ENCODE measurements around the gene SLIT3. TPM values are rescaled to one million over a fixed set of nuclear protein-coding genes. Genes with fewer than 3 reads are reported as not detected.

Gene SLIT3
- polyA plus RNA-seq, 4 donors = 44.8 to 57.0 (median 49.6) TPM

DNA sequence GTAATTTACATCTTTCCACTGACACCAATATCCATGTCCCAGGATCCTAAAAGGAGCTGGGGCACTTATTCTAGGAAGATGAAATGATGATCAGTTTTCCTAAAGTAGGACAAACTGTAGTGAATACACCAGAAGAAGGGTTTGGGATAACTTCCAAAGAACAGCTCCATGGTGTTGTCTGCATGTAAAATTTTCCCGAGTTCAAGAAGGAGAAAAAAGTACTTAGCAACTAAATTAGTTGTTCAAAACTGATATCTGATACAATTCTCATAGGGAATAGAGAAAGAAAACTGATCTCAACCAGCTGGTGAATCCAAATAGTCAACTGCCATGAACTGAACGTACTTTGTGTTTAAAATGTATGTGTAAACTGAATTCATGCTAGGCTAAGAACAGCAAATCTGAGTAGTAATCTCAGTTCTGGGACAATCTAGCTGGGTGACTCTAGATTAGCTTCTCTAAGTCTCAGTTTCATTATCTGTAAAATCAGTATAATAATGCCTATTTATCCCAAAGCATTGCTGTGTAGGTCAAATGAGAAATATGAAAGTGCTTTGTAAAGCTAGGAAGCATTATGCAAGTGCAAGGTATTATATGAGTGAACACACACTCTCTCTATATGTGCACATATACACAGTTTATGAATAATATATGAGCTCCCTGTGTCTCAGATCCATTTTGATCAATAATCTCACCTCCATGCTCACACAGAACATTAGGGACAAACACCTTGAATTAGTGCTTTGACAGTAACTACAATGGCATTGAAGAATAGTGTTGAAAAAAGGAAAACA lies 357.7 kb downstream of the SLIT3 start:
- DNase-seq (ENCODE audit: low read depth in 4 of 4, low spot score in 2 of 4) = no peak

DNA sequence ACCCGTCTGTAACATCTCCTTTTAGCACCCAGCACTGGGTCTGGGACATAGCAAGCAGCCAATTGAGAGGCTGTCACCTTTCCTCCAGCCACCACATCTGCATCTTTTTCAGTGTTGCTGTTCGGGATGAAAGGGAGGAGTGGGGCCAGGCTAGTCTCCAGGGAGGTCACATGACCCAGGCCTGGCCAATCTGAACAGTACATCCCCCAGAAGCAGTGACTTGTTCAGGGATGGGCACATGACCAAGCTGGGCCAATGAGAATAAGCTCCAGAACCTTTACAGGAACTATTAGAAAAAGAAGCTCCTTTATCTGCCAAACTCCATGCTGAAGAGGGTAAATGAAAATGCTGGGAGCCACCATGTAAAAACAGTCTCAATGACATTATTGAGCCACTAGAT lies 359.0 kb downstream of the SLIT3 start:
- no peak for DNase-seq (ENCODE audit: low read depth in 4 of 4, low spot score in 2 of 4)

DNA sequence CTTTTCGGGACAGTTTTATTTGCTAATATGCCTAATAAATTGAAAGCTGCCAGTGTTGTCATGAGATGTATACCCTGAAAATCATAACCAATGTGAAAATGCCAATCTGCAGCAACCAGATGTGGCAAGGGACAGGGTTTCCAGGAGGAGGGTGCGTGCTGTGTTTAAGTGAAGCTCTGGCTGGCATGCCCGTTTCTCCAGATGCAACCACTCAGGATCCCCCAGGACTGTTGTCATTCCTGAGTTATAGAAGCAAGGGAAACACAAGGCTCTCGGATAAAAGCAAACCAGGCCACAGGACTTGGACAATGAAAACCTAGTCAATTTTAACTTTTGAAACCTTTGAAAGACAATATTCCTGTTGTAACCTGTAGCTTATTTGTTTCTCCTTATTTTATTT lies 360.2 kb downstream of the SLIT3 start:
- DNase-seq (ENCODE audit: low read depth in 4 of 4, low spot score in 2 of 4) = no peak

DNA sequence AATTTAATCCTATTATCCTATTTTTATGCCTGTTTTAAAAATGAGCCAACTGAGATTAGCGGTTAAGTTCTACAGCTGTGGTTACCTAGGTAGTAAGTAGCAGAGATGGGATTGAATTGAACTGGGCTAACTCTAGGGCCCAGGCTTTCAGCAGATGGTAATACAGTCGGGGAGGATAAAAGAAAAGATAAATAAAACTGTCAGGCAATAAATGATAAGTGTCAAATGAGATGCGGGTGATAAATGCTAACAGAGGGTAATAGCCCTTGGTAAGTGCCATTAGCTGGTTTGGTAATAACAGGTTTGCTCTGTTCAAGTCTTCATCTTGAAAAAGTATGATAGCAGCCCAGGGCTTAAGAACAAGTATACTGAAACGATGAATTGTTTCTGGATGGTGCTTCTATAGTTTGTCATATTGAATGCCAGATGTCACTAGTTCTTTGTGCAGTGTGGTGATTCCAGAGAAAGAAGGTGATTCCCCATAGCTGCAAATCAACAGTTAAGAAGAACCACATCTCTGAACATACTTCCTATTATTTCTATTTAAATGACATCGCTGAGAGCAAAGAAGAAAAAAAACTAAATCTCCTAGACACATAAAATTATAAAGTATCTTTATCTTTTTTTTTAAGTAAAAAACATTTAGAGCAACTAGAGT lies 360.9 kb downstream of the SLIT3 start:
- DNase-seq (ENCODE audit: low read depth in 4 of 4, low spot score in 2 of 4) = no peak

DNA sequence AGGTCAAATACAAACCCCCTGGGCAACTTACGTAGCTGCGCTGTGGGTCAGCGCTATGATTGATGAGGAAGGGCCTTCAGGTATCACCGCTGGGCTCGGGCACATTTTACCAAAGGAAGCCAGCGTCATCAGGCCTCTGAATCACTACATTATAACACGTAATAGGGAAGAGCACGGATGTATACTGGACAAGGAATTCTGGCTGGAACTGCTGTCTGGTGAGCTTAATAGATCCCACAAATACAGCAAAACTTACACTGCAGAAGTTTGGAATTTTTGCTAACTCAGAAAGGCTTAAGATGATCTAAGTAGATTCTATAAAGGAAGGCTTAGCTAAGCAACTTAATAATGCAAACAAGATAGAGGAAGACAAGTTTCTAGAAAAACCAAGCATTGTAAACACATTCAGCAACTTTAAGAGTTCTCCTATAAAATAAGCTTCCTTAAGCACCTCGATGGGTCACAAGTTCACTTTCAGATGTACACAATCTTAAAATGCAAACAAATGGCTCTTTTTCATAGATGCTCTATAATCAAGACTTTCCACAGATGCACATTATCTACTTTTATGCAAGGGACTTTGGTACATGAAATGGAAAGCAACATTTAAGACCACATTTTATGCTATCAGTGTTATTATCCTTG lies 361.7 kb downstream of the SLIT3 start:
- no peak for DNase-seq (ENCODE audit: low read depth in 4 of 4, low spot score in 2 of 4)

DNA sequence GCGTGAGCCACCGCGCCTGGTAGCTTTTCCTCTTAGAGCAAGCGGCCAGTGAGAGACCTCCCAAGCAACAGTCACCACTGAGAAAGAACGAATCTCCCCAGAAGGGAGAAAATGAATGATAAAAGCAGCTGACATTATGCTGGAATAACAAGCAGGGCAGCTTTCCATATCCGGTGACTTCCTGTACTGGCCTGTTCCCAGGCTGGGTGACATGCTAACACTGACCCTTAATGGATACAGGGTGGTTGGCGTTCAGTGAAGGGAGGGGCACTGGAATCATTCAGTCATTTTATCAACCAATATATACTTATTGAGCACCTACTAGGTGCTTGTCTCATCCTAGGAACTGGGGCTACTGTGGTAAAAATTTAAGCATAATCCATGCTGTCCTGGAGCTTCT lies 364.4 kb downstream of the SLIT3 start:
- no peak for DNase-seq (ENCODE audit: low read depth in 4 of 4, low spot score in 2 of 4)

DNA sequence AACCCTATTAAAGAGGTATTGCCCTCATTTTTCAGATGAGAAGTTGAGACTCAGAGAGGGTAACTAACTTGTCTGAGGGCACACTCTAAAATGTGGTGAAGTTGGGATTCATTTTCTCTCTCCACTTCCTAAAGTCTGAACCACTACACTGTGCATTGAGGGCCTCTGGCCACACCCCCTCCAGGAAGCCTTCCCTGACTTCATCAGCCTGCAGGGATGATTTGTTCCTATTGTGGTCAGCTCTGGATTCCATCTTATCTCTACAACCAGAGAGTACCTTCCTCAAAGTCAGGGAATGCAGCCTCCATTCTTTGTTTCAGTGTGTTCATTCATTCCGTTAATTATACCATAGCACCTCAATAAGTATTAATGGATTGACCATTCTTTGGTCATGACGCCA lies 365.8 kb downstream of the SLIT3 start:
- DNase-seq (ENCODE audit: low read depth in 4 of 4, low spot score in 2 of 4) = no peak

DNA sequence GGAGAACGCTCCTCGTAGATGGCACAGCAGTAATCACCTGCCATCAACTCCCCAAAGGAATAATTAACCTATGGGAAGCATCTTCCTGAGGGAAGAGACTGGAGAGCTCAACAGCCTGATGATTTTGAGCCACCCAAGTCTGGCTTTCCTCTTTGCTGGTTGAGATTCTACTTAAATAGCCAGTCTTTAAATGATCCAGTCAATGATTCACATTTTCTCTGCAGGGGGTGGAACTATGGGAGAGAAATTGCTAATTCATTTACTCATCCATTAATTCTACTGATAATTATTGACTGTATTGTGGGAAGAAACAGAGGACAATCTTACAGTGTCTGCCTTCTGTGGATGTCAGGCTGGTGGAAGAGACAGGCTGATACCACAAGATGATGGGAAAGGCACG lies 366.8 kb downstream of the SLIT3 start:
- DNase-seq (ENCODE audit: low read depth in 4 of 4, low spot score in 2 of 4) = no peak

DNA sequence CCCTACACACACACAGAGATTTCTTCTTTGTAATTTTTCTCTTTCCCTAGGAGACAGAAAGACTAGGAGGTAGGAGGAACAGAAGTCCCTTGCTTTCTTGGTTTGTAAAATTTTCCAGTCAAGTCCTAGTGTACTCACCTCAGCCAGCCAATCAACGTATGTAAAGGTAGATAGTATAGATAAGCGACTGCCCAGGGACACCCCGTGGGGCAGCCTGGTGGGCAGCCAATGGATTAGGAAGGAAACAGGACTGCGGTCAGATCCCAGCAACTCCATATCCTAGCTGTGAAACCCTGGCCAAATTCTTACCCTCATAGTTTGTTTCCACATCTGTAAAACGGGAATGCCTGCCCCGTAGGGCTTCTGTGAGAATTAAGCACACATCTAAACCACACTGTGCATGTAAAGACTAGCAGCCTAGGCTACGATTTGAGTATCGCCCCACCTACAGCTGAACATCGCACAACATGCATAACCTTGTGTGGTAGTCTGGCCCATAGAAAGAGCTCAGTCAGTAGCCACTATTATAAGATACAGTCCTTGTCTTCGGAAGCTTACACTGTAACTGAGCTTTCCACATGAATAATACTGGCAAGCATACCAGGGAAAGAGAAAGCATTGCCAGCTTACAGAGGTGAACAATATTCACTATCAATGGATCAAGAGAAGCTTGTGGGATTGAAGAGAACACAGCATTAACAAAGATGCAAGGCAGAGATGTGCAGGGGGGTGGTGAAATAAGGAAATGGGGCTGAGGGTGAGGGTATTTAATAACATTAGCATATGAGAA lies 368.3 kb downstream of the SLIT3 start:
- DNase-seq (ENCODE audit: low read depth in 4 of 4, low spot score in 2 of 4) = no peak

DNA sequence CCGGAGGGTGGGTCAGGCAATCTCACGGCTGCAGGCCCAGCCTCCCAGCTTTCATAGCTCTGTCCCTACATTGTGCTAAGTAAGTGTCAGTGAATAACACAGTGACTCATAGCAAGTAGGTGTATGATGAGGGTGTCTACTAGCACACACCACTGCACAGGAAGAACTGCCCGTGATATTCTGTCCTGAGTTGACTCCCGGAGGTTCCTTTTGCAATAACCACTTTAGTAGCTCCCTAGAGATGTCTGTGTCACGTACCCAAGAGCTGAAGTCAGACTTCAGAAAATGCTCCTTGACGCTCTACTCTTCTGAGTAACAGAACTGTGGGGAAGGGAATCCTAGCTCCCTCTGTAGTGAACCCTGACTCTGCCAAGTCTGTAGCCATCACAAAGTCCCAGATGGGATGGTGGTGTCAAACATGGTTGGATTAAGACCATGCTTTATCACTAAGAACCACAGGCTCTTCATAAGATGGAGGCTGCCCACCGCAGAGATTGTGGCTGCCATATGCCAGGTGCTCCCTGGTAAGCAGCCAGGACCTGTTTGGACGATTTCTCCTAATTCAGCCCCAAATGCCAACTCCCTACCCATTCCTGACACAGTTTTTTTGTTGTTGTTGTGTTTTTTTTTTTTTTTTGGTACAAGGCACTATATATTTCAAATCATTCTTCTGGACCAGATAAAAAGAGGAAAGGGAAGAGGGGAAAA lies 369.1 kb downstream of the SLIT3 start:
- no peak for DNase-seq (ENCODE audit: low read depth in 4 of 4, low spot score in 2 of 4)

DNA sequence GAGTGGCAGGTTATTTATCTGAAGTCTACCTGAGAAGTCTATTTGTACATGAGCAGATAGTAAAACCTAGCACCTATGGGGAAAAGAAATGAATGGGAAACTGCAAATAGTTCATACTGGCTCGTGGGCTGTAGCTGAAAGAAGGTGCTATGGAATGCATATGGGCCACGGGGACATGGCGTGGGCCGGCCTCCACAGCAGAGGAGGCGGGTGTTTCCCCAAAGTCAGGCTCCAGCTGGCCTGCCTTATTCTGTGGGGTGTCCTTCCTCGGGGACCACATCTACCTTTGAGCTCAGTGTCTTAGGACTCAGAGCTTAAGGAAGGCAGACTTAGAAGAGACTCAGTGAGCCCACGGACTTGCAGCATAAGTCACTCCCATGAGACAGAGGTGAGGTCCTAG lies 371.3 kb downstream of the SLIT3 start:
- DNase-seq (ENCODE audit: low read depth in 4 of 4, low spot score in 2 of 4) = no peak

DNA sequence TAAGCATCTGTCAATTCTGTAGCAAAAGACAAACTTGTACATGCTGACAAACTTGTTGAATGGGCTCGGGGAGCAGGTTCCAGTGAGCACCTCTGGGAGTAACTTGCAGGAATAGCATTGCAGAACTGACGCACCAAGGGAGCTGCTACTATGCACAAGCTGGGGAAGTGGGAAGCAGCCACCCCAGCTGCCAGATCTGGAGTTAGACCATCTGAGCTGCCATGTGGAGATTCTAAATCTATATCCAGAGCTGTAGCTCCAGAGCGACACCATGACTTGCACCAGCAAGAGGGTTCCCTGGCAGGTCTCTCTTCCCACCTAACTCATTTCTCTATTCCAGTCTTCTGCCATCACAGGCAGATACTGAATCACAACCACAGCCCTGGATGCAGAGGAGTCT lies 375.8 kb downstream of the SLIT3 start:
- no peak for DNase-seq (ENCODE audit: low read depth in 4 of 4, low spot score in 2 of 4)

DNA sequence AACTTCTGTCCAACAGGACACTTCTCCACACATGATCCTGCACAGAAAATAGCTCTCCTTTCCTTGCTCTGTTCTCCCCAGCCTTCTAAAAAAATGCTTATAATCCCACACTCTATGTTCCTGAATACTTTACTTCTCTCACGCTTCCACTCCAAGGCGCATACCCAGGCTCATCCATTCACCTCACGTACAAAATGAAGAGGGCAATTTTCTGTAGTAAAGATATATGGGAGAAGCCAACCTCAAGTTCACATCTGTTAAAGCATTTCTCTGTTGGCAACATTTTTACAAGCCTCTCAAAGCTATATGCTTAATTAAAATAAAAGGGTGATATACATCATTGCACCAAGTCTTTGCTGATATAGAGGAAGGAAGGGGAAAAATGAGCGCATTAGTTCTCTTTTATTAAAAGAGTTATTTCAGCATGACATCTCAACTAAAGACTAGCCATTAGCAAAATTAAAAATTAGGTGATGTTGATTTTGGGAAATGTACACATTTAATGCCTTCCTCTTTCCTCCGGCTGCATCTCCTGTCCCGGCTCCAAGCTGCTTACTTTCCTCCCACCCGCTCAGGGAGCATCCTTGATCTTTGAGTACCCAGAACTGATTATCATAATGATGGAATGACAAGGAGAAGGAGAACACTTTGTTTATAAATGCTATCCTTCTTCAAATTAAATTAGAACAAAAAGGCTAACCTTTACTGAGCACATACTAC lies 379.6 kb downstream of the SLIT3 start:
- DNase-seq (ENCODE audit: low read depth in 4 of 4, low spot score in 2 of 4) = no peak

DNA sequence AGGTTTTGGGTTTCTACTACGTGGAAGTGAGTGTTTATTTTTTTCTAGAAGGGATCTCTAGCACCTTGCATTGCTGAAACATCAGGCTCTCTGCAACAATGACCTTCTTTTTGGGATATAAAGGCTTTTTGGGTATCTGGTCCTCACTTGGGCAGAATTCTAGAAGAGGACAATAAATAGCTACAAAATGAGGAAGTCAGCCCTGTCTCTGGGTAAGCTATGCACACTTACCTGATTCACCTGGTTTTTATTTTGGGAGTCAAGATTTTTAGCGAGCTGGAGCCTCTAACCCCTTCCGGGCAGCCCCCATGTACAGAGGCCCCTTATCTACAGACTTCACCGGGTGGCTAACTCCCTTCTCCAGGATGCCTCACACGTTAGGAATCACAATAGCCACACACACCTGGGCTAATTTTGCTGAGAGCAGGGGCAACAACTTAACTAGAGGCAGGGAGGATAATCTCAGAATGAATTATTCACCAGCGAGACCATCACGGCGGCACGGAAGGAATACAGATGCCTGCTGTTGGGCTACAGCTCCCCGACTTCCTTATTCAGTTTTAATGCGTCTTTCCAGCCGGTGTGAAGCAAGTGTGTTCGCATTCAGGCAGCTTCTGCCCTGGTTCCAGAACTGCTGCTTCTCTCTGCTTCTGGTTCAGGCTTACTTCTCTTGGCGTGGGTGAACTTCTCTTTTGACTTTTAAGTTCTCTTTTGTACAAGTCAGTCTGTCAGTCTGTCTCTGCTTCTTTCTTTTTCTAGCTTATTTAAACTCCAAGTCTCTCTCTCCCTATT lies 380.7 kb downstream of the SLIT3 start:
- no peak for DNase-seq (ENCODE audit: low read depth in 4 of 4, low spot score in 2 of 4)

DNA sequence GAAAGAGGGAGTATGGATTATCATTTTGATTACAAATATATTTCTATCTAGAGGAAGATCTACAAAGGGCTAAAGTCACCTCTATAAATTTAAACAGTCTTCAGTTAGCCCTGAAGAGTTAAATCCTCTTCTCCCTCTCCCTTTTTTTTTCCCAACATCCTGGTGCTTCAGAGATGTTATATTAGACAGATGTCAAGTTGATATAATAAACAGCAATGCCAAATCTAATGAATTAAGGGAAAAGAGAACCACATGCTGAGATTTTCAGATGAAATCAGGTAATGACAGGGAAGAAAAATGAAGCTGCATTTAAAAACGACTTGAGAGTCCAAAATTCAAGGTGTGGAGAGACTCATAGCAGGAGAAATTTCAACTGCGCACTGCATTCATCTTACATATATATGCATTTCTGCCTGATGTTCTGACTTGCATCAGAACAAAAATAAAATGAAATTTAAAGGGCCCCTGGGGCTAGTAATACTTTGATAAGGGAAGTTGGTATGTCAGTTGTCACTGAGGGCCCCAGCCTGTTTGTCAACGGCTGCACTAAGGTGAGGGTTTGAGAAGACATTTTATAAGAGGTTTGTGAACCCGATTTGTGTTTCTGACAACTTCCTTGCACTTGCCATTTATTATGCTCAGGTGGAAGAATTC lies 382.9 kb downstream of the SLIT3 start:
- DNase-seq (ENCODE audit: low read depth in 4 of 4, low spot score in 2 of 4) = no peak

DNA sequence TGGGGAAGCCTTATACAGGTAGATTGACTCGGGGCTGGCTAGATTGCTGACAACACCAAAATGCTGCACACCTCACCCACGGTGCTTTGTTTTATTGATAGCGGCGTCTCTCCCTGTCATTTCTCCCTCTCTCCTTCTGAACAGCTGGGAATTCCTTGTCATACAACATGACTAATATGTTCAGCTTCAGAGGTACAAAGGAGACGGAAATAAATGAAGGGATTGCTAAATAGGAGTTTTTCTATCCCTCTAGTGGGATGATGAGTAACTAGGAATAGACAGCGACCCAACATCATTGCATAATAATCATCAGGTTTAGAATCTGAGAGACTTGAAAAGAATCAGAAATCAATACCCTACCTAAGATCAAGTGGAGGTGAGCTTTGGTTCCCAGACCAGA lies 384.1 kb downstream of the SLIT3 start:
- no peak for DNase-seq (ENCODE audit: low read depth in 4 of 4, low spot score in 2 of 4)

DNA sequence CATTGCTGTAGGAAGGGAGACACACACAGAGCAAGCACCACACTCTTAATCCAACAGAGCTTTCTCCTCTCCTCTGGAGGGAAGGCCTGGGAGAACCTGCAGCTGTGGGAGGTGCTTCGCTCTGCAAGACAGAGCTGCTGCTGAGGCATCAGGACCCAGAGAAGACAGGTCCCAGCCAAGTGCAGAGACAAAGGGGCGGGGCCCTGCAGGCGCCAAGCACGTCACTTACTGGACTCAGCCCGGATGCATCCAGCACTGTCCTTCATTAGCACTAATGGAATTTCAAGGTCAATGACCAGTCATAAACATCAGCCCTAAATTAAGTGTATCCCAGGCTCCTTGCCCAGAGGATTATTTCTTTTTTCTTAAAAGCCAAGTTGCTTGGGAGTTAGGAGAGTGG lies 384.7 kb downstream of the SLIT3 start:
- peak; percentile 24 to 52 (median 44) for DNase-seq (ENCODE audit: low read depth in 4 of 4, low spot score in 2 of 4)

DNA sequence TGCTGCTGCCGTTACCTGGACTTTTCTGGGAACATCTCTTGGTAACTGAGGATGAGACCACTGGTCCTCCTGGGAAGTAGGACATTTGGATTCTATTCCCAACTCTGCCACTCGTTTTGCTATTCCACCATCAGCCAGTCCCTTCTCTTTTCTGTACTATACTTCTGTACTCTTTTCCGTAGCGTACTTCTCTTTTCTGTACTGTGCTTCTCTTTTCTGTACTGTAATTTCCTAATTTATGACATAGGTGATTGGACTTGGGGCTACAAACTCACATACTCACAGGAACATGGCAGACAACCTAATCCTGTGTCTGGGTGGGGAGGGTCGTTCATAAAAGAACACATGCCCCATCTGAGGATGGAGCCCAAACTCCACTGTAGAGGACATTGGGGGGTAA lies 386.4 kb downstream of the SLIT3 start:
- DNase-seq (ENCODE audit: low read depth in 4 of 4, low spot score in 2 of 4) = no peak

DNA sequence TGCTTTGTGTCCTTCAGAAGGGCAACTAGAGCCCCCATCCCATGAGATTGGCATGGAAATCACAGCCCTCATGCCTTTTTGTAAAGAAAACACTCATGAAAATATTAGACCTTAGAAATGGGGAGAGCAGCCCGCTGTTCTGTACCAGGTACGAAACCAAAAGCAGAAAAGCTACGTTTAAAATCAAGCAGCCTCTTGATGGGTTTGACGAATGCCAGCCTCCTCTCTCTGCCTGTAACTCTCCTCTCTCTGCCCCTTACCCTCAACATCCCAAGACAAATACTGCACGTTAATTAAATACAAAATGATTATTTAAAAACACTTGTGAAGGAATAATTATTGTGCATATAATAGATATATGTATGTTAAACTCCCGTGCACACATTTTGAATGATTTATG lies 390.1 kb downstream of the SLIT3 start:
- no peak for DNase-seq (ENCODE audit: low read depth in 4 of 4, low spot score in 2 of 4)
